Keratinocyte (primary cell): ENCODE results near the gene SLC1A4. TPM values are rescaled to one million over a fixed set of nuclear protein-coding genes. Genes with fewer than 3 reads are reported as not detected.
A peak's percentile ranks its signal among the peaks of the same experiment; 100 is the strongest.

Experiments used
- DNase-seq: peaks from one replicate; pipeline ENCODE4 v3.0.0-alpha.2; 2011; ENCODE audit warnings: low read depth, missing footprints, low spot score
- FAIRE-seq: peaks from 2 replicates; lab custom pipeline; 2011; peaks lifted over from hg19 to GRCh38; lab: Jason Lieb, UNC
- H2AFZ ChIP-seq: 2 replicates; pipeline ENCODE4 v1.6.0; 2012; ENCODE audit warnings: low read length, control low read depth, inconsistent platforms; ENCODE audit not compliant: control insufficient read depth
- H3K27ac ChIP-seq: 2 replicates; pipeline ENCODE4 v1.5.1; 2011; ENCODE audit warnings: low read length; ENCODE audit not compliant: control insufficient read depth, insufficient read depth
- H3K27me3 ChIP-seq: 3 replicates; pipeline ENCODE4 v1.6.0; 2011; ENCODE audit warnings: low read length; ENCODE audit not compliant: control insufficient read depth, insufficient read depth; ENCODE audit errors: extremely low read depth
- H3K36me3 ChIP-seq, 2 experiments: 2 replicates in 1 of 2; 3 replicates in 1 of 2; pipeline ENCODE4 v1.5.1; 2011; ENCODE audit warnings: low read length in 2 of 2, mild to moderate bottlenecking in 1 of 2; ENCODE audit not compliant: control insufficient read depth in 2 of 2, insufficient read depth in 2 of 2; ENCODE audit errors: extremely low read depth in 1 of 2
- H3K4me1 ChIP-seq: 3 replicates; pipeline ENCODE4 v1.5.1; 2011; ENCODE audit warnings: low read length; ENCODE audit not compliant: control insufficient read depth, insufficient read depth; ENCODE audit errors: extremely low read depth
- H3K4me2 ChIP-seq: 3 replicates; pipeline ENCODE4 v1.6.0; 2011; ENCODE audit warnings: low read depth, low read length; ENCODE audit not compliant: control insufficient read depth, insufficient read depth; ENCODE audit errors: extremely low read depth
- H3K4me3 ChIP-seq, 3 experiments: fragments of 200-600 bp in 1 of 3; sonication (generic) in 1 of 3; 2 replicates in 2 of 3; 3 replicates in 1 of 3; pipeline ENCODE4 v1.5.1; 2011 to 2016; ENCODE audit warnings: low read length in 3 of 3, mild to moderate bottlenecking in 3 of 3, control low read depth in 2 of 3, inconsistent platforms in 1 of 3, low read depth in 1 of 3, mixed read lengths in 1 of 3, mixed run types in 1 of 3, moderate library complexity in 1 of 3; ENCODE audit not compliant: control insufficient read depth in 2 of 3, insufficient read depth in 2 of 3; ENCODE audit errors: extremely low read depth in 1 of 3
- H3K79me2 ChIP-seq: 2 replicates; pipeline ENCODE4 v1.6.0; 2012; ENCODE audit warnings: low read length; ENCODE audit not compliant: control insufficient read depth, insufficient read depth
- H3K9ac ChIP-seq: 3 replicates; pipeline ENCODE4 v1.6.0; 2011; ENCODE audit warnings: low read length; ENCODE audit not compliant: control insufficient read depth, insufficient read depth; ENCODE audit errors: extremely low read depth
- H3K9me1 ChIP-seq: 3 replicates; pipeline ENCODE4 v1.6.0; 2011; ENCODE audit warnings: low read length; ENCODE audit not compliant: control insufficient read depth, insufficient read depth; ENCODE audit errors: extremely low read depth
- H3K9me3 ChIP-seq: 2 replicates; pipeline ENCODE4 v1.5.1; 2012; ENCODE audit warnings: low read depth, low read length; ENCODE audit not compliant: control insufficient read depth
- H4K20me1 ChIP-seq: 3 replicates; pipeline ENCODE4 v1.6.0; 2011; ENCODE audit warnings: low read length; ENCODE audit not compliant: control insufficient read depth, insufficient read depth; ENCODE audit errors: extremely low read depth
- EZH2 ChIP-seq: IDR thresholded peaks from one replicate; pipeline ENCODE4 v1.6.1; 2012; ENCODE audit warnings: inconsistent platforms, mild to moderate bottlenecking, low read length, moderate library complexity
- dilution Hi-C: fragments of 300-500 bp; cut with MboI; formaldehyde crosslinking; loops from one replicate; pipeline ENCODE4 v1.7.0; 2020; ENCODE audit warnings: low sequenced_read_pairs; ENCODE audit not compliant: extremely low pct_ligation_motif_present
- polyA plus RNA-seq, 5 experiments: library from polyadenylated mRNA; depleted of rRNA in 3 of 5; stranded (reverse) in 3 of 5; stranded (forward) in 1 of 5; unstranded in 1 of 5; fragments of >200 nt; gene quantifications; 1 replicate in 1 of 5; 2 replicates in 3 of 5; 3 replicates in 1 of 5; pipeline versions ENCODE4 v1.2.1 to v1.2.3, GENCODE V29; 2011 to 2012; ENCODE audit warnings: missing spikeins in 2 of 5, low read depth in 1 of 5, low replicate concordance in 1 of 5
- TF ChIP-seq, protein P1 (sequence below), 3 experiments: IDR thresholded peaks in 1 of 3; conservative IDR thresholded peaks in 1 of 3; optimal IDR thresholded peaks in 1 of 3; 2 replicates in 2 of 3; 3 replicates in 1 of 3; pipeline versions ENCODE3 to v1.5.1; 2011; ENCODE audit warnings: low read length in 3 of 3, mild to moderate bottlenecking in 3 of 3, moderate library complexity in 2 of 3, control low read depth in 1 of 3, inconsistent platforms in 1 of 3; ENCODE audit not compliant: insufficient read depth in 2 of 3; ENCODE audit errors: extremely low read depth in 1 of 3

Gene SLC1A4
- polyA plus RNA-seq, 1 donor (not counting 4 experiments of a cell fraction or from before 2014, with no cell fraction given), result 8.2 TPM

GRCh38 chr2:65056215-65057053, 67.2 kb downstream of the SLC1A4 start, which contains the start of gene CEP68:
CEP68 (plus strand) TSS chr2:65056416; CDS start chr2:65069445, 13,029 bp downstream.
- H3K36me3 ChIP-seq, result no peaks in the 10 kb centered on the region
- dilution Hi-C loops, result no loop called here
- peak; percentile 61 for FAIRE-seq
- H3K79me2 ChIP-seq, result no peaks in the 10 kb centered on the region
- no peaks in the 10 kb centered on the region for H3K9me1 ChIP-seq
- H3K9me3 ChIP-seq, result no peaks in the 10 kb centered on the region
- H3K27me3 ChIP-seq, result no peaks in the 10 kb centered on the region
- peak; percentile 86 for DNase-seq
- H3K9ac ChIP-seq, result peak within 1 kb of the TSS; percentile 75
- peak within 1 kb of the TSS; percentile 63 for H3K27ac ChIP-seq
- no peaks in the 10 kb centered on the region for H4K20me1 ChIP-seq
- H3K4me3 ChIP-seq, result peak within 1 kb of the TSS; percentile 51 to 79 (median 71)
- peak within 1 kb of the TSS; percentile 97 for H3K4me2 ChIP-seq
- peaks cover 15% of the 10 kb centered on the region for H3K4me1 ChIP-seq
- TF ChIP-seq, protein P1, sequence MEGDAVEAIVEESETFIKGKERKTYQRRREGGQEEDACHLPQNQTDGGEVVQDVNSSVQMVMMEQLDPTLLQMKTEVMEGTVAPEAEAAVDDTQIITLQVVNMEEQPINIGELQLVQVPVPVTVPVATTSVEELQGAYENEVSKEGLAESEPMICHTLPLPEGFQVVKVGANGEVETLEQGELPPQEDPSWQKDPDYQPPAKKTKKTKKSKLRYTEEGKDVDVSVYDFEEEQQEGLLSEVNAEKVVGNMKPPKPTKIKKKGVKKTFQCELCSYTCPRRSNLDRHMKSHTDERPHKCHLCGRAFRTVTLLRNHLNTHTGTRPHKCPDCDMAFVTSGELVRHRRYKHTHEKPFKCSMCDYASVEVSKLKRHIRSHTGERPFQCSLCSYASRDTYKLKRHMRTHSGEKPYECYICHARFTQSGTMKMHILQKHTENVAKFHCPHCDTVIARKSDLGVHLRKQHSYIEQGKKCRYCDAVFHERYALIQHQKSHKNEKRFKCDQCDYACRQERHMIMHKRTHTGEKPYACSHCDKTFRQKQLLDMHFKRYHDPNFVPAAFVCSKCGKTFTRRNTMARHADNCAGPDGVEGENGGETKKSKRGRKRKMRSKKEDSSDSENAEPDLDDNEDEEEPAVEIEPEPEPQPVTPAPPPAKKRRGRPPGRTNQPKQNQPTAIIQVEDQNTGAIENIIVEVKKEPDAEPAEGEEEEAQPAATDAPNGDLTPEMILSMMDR (optimal IDR thresholded peaks at IDR 0.05 in 1 of 3, IDR thresholded peaks at IDR 0.05 in 1 of 3, conservative IDR thresholded peaks at IDR 0.05 in 1 of 3; ENCODE audit: extremely low read depth in 1 of 3, insufficient read depth in 2 of 3, low read length in 3 of 3), result no peak
- TF ChIP-seq EZH2, result no peak
- peak within 1 kb of the TSS; percentile 87 for H2AFZ ChIP-seq

DNA sequence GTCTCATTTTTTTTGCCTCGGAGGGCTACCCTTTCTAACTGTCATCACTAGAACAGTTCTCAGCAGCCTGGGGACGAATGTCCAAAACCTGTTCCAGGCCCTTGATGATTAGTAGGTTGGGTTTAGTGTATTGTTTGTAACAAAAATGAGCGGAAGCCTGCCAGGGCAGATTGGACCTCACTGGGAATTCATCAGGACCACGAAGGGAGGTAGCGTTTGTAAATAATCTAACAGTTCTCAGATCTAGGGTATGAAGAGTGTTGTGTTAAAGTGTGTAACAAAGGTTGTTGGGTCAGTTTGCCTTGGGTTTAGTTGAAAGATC, 67.8 kb downstream of the SLC1A4 start:
- H3K4me1 ChIP-seq, result peaks cover 21% of the 10 kb centered on the region
- DNase-seq, result no peak
- no peaks in the 10 kb centered on the region for H4K20me1 ChIP-seq
- peak overlapping the region; percentile 51 to 79 (median 71) for H3K4me3 ChIP-seq
- H3K36me3 ChIP-seq, result no peaks in the 10 kb centered on the region
- H3K27me3 ChIP-seq, result no peaks in the 10 kb centered on the region
- dilution Hi-C loops, result no loop called here
- no peaks in the 10 kb centered on the region for H3K79me2 ChIP-seq
- no peaks in the 10 kb centered on the region for H3K9me3 ChIP-seq
- peak overlapping the region; percentile 63 for H3K27ac ChIP-seq
- H3K9ac ChIP-seq, result peak overlapping the region; percentile 75
- H3K4me2 ChIP-seq, result peak overlapping the region; percentile 97
- H2AFZ ChIP-seq, result peak overlapping the region; percentile 40
- H3K9me1 ChIP-seq, result no peaks in the 10 kb centered on the region
- peak; percentile 9 for FAIRE-seq
- TF ChIP-seq EZH2, result no peak
- TF ChIP-seq, protein P1 (optimal IDR thresholded peaks at IDR 0.05 in 1 of 3, IDR thresholded peaks at IDR 0.05 in 1 of 3, conservative IDR thresholded peaks at IDR 0.05 in 1 of 3; ENCODE audit: extremely low read depth in 1 of 3, insufficient read depth in 2 of 3, low read length in 3 of 3), result no peak
